Aorta (tissue), 5 donors: ENCODE data around the gene TUBGCP2. TPM values are rescaled to one million over a fixed set of nuclear protein-coding genes. Genes with fewer than 3 reads are reported as not detected.

ENCODE experiments used
- ATAC-seq: fragments of 200-7000 bp; cut with Tn5 transposase; one replicate; pipeline ENCODE4 v1.9.1; 2022; ENCODE audit warnings: moderate library complexity; ENCODE audit not compliant: low FRiP score
- DNase-seq, 2 donors: peaks; one replicate each; pipeline ENCODE4 v3.0.0-alpha.2; 2020
- H3K27ac ChIP-seq, 2 donors: one replicate each; pipeline ENCODE4 v1.5.1; 2013; ENCODE audit warnings: low read length in 2 of 2, mild to moderate bottlenecking in 2 of 2, moderate library complexity in 2 of 2, control low read depth in 1 of 2, inconsistent platforms in 1 of 2, low read depth in 1 of 2
- H3K27me3 ChIP-seq, 2 donors: one replicate each; pipeline ENCODE4 v1.6.1; 2013; ENCODE audit warnings: control low read depth in 1 of 2, low read length in 1 of 2, mild to moderate bottlenecking in 1 of 2, moderate library complexity in 1 of 2; ENCODE audit not compliant: insufficient read depth in 2 of 2, control insufficient read depth in 1 of 2
- H3K36me3 ChIP-seq, 2 donors: one replicate each; pipeline ENCODE4 v1.6.1; 2013; ENCODE audit warnings: control low read depth in 1 of 2, low read length in 1 of 2, mild to moderate bottlenecking in 1 of 2; ENCODE audit not compliant: insufficient read depth in 2 of 2, control insufficient read depth in 1 of 2
- H3K4me1 ChIP-seq, 2 donors: one replicate each; pipeline ENCODE4 v1.6.1; 2013; ENCODE audit warnings: low read length in 2 of 2, control low read depth in 1 of 2, mild to moderate bottlenecking in 1 of 2, moderate library complexity in 1 of 2; ENCODE audit not compliant: insufficient read depth in 2 of 2, control insufficient read depth in 1 of 2
- H3K4me3 ChIP-seq, 2 donors: one replicate each; pipeline ENCODE4 v1.5.1; 2013; ENCODE audit warnings: low read length in 2 of 2, control low read depth in 1 of 2, mild to moderate bottlenecking in 1 of 2
- H3K9me3 ChIP-seq: one replicate; pipeline ENCODE4 v1.6.1; 2013; ENCODE audit warnings: mild to moderate bottlenecking, low read length; ENCODE audit not compliant: control insufficient read depth
- WGBS, 2 donors: extraction: QIAGEN DNeasy Blood & Tissue Kit; methylation state at CpG; one replicate each; pipeline ENCODE4 v1.1.7; 2013; 5-methylcytosine and 5-hydroxymethylcytosine counted together
- intact Hi-C, 2 donors: fragments of 100-400 bp; cut with DNase I; formaldehyde crosslinking; loops; one replicate each; pipeline versions ENCODE4 v1.14.2 to v1.15.0; 2022
- polyA plus RNA-seq, 2 donors: library from polyadenylated mRNA; stranded (reverse); fragments of 200-250 nt; gene quantifications; one replicate each; pipeline ENCODE4 v1.2.3, GENCODE V29; 2013
- total RNA-seq, 2 donors: library from RNA; stranded (reverse); fragmentation: NEBNext Ultra II Directional; extraction: Animal tissue kit (Norgen Biotek cat#: 25700); gene quantifications; one replicate each; pipeline ENCODE4 v1.2.1, GENCODE V29; 2021
- donor health status: healthy with polysubstance abuse.
- donor health status: Bipolar disorder and iron deficiency.
- donor health status: DM: no; HTN: no; CAD: no.
- donor health status: DM: no; HTN: no; CAD: no.
- donor health status: DM: yes; HTN: yes; CAD: no.

The TUBGCP2 gene
- total and polyA plus RNA-seq, 4 donors = 11.3 to 194 (median 44.6) TPM

DNA sequence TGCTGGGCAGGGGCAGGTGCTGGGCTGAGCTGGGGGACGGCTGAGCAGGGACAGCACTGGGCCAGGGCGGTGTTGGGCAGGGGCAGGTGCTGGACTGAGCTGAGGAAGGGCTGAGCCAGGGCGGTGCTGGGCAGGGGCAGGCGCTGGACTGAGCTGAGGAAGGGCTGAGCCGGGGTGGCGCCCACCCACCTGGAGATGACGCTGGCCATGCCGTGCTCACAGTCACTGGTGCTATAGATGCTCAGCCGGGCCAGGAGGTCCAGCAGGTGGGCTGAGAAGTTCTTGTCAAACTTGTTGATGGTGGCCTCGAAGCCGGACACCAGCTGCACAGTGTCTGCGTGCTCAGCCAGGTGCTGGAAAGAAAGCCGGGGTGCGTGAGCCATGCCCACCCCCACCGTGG lies 27.6 kb downstream of the TUBGCP2 start:
- ATAC-seq (no peak), DNase-seq (no peak)
- no peak overlapping the region for H3K4me3 ChIP-seq
- no peaks in the 10 kb centered on the region for H3K4me1 ChIP-seq
- WGBS, 2 donors = 93 to 95% methylated on average over 11 to 15 of the region's 15 CpGs
- no peak overlapping the region for H3K27ac ChIP-seq
- no peaks in the 10 kb centered on the region for H3K9me3 ChIP-seq
- H3K36me3 ChIP-seq = peaks cover 6 to 21% of the 10 kb centered on the region in 2 donors
- intact Hi-C loops = no loop called here
- H3K27me3 ChIP-seq = no peaks in the 10 kb centered on the region

DNA sequence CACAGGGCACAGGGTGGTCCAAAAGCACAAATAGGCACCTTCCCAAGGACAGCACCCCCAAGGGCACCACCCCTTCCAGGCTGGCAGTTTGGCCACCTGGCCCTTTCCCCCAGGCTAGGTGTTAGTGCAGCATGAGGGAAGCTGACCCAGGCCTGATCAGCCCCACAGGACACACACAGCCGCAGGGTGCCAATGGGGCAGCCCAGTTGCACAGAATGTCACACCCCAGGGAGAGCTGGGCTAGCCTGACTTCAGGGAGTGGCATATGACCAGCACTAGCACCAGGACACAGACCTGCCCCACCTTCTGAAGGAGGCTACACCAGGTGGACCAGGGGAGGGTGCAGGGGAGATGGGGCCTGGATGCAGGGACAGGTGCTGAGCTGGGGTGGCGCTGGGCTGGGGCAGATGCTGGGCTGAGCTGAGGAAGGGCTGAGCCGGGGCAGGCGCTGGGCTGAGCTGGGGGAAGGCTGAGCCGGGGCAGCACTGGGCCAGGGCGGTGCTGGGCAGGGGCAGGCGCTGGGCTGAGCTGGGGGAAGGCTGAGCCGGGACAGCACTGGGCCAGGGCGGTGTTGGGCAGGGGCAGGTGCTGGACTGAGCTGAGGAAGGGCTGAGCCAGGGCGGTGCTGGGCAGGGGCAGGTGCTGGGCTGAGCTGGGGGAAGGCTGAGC lies 28.1 kb downstream of the TUBGCP2 start:
- H3K4me3 ChIP-seq = no peak overlapping the region
- H3K4me1 ChIP-seq = no peaks in the 10 kb centered on the region
- 88 to 95% methylated on average over 10 of the region's 10 CpGs for WGBS, 2 donors
- no peaks in the 10 kb centered on the region for H3K9me3 ChIP-seq
- no peaks in the 10 kb centered on the region for H3K27me3 ChIP-seq
- H3K27ac ChIP-seq = no peak overlapping the region
- intact Hi-C loops = no loop called here
- peaks cover 6 to 21% of the 10 kb centered on the region in 2 donors for H3K36me3 ChIP-seq
- ATAC-seq (no peak), DNase-seq (no peak)

DNA sequence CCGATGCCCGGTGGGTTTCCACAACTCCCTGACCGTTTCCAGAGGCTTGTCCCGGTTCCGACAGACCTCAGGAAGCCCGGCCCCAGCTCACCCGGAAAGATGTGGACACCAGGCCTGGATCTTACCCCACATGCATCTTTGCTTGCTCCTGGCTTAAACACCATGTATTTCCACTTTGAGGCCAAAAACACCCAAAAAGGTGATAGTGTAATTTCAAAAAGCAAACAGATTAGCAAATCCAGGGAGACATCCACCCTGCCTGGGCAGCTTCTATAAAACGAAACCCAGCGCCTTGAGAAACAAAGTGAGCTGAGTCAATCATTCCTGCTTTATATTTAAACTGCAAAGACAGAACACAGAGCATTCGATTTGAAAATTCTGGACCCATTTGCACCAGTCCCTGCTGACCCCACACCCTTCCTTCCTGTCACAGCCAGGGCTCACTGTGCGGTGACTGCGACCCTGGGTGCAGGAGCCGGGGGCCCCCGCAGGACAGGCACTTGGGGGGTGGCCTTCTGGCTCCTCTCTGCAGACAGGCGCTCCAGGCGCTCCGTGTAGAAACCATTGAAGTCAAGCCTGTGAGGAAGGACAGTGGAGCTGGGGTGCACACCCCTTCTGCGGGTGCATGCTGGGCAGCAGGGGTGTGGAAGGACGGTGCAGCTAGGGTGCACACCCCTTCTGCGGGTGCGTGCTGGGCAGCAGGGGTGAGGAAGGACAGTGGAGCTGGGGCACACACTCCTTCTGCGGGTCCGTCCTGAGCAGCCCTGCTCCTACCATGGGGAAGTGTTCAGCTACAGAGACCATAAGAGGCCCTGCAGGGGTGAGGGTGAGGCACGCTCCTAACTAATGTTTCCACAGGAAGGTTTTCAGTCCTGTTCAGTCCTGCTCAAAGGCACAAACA lies 29.1 kb downstream of the TUBGCP2 start:
- H3K4me1 ChIP-seq = no peaks in the 10 kb centered on the region
- H3K27ac ChIP-seq = no peak overlapping the region
- H3K9me3 ChIP-seq = no peaks in the 10 kb centered on the region
- 86 to 87% methylated on average over 24 of the region's 24 CpGs for WGBS, 2 donors
- no peak for ATAC-seq
- no peaks in the 10 kb centered on the region for H3K27me3 ChIP-seq
- intact Hi-C loops = no loop called here
- H3K36me3 ChIP-seq = peaks cover 6 to 12% of the 10 kb centered on the region in 2 donors
- DNase-seq = no peak
- H3K4me3 ChIP-seq = no peak overlapping the region

DNA sequence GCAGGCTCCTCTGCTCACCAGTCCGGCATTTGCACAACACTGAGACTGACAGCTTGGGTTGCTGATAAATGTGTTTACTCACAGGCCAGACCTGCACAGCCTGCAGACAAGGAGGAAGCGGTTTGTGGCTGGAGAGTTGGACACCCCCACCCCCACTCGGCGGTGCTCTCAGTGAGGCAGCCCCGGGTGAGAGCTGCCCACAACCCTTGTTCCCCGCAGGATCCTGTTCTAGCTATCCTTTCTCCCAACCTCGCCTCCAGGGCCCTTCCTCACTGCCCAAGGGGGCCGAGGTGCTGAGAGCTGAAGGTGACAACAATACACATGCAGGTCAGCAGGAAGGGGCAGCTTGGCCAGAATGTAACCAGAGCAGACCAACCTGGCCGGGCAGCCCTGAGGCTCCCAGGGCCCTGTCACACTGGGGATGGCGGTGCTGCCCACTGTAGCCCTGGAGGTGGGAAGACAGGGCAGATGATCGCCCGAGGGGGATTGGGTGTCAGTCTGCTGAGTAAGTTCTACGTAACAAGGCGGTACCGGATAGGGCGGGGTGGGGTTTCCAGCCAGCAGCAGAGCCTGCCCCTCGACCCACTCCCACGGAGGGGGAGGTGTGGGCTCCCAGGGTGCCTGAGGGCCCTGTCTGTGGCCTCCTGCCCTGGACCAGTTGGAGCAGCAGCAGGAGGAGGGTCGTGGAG lies 30.0 kb downstream of the TUBGCP2 start:
- intact Hi-C loops = no loop called here
- no peaks in the 10 kb centered on the region for H3K27me3 ChIP-seq
- WGBS, 2 donors = 76 to 77% methylated on average over 18 to 19 of the region's 19 CpGs
- no peak overlapping the region for H3K27ac ChIP-seq
- peaks cover 6 to 8% of the 10 kb centered on the region in 2 donors for H3K36me3 ChIP-seq
- ATAC-seq (peak; percentile 34), DNase-seq (peak in 1 of 2 donors; percentile 87)
- no peaks in the 10 kb centered on the region for H3K4me1 ChIP-seq
- H3K9me3 ChIP-seq = no peaks in the 10 kb centered on the region
- no peak overlapping the region for H3K4me3 ChIP-seq

DNA sequence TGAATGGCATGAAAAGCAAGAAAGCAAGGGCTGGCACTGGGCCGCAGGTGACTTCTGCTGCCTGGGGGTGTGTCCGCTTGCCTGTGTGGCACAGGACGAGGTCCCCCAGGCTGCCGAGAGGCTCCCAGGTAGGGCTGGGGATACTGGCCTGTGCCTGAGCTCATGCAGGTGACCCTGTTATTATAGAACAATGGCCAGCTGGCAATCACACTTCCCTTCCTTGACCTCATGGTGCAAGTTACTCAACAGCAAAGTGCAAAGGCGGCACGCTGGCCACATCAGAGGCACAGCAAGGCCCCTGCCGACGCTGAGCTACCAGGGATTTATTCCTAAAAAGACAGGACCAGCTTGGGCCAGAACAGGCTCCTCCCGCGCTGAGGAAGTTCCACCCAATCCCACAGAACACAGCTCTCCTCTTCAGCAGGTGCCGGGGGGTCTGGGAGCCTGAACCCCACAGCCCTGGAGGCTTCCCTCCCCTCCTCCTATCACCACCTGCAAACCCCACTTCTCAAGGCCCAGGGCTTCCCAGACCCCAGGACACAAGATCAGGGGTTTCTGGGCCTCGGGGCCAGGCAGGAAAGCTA lies 30.6 kb downstream of the TUBGCP2 start:
- DNase-seq (no peak), ATAC-seq (no peak)
- no peaks in the 10 kb centered on the region for H3K9me3 ChIP-seq
- no peak overlapping the region for H3K4me3 ChIP-seq
- no peaks in the 10 kb centered on the region for H3K4me1 ChIP-seq
- intact Hi-C loops = no loop called here
- no peak overlapping the region for H3K27ac ChIP-seq
- H3K36me3 ChIP-seq = peaks cover 4 to 6% of the 10 kb centered on the region in 2 donors
- H3K27me3 ChIP-seq = no peaks in the 10 kb centered on the region
- 79 to 83% methylated on average over 12 of the region's 12 CpGs for WGBS, 2 donors

DNA sequence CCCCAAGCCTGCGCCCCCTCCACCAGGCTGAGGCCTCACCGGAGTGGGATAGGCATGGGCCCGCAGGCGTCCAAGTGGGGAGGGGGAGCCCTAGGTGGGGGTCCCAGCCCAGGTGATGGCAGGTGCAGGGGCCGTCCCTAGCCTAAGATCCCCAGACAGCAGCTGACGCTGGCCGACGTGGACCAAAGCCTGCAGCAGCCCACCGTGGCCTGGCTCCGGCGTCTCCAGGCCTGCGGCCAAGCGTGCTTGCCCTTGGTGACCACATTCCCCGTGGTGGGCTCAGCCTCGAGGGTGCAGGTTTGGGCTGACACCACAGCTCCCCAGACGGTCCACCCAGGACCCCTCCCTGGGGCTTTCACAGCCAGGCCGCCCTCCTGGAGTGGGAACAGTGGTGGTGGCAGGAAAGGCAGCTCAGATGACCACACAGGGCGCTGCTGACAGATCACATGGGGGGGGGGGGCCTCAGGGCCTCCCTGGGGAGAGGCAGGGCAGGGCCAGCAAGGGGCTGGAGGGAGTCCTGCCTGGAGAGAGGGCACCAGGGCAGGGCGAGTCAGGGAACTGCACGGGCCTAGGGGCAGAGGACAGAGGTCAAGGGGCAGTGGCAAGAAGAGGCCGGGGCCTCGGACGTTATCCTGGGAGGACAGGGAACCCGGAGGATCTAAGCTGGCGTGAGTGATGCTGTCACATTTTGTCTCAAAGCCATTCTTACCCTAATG lies 31.2 kb downstream of the TUBGCP2 start:
- Histone ChIP-seq H3K4me3 (no peak overlapping the region), H3K36me3 (peaks cover 0 to 6% of the 10 kb centered on the region in 2 donors), H3K27me3 (no peaks in the 10 kb centered on the region), H3K4me1 (no peaks in the 10 kb centered on the region), H3K27ac (no peak overlapping the region), H3K9me3 (no peaks in the 10 kb centered on the region)
- DNase-seq = peak in 1 of 2 donors; percentile 53
- ATAC-seq = no peak
- WGBS, 2 donors = 62 to 66% methylated on average over 20 to 25 of the region's 25 CpGs
- intact Hi-C loops = no loop called here

DNA sequence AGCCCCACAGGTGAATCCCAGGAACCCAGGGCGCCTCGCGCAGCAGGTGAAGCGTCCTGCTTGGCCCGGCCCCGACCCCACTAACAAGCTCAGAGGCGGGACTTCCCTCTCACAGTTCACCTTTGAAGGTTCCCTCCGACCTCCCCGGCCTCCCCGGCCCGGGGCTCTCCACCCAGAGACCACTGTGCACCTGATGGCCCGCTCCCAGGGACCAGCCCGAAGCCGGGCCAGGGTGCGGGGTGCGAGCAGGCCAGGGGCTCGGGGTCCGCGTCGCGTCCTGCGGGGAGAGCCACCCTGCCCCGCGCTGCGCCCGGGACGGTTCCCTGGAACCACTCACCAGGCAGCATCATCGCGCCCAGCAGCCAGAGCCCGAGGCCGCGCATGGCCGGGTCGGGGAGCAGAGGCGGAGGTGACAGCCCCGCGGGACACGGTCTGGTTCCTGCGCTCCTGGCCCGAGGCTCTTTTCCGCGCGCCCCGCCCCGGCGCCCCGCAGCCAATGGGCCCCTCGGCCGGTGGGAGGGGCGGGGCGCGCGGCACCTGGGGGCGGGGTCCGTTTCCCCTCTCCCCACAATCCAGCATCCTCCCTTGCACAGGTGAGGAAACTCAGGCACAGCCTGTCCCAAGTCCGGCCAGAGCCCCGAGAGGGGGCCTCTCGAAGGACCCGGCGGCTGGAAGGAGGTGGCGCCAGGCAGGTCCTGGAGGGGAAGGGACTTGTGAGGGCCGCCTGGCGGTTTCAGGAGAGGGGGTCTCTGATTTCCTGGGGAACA lies 32.1 kb downstream of the TUBGCP2 start, which contains the start of gene ADAM8:
Gene ADAM8, minus strand, starts transcription at position 434 of the 767 bp plus-strand sequence. Its CDS starts 51 bp downstream, at position 383.
- Histone ChIP-seq H3K27me3 (no peaks in the 10 kb centered on the region), H3K27ac (no peak within 1 kb of the TSS), H3K4me3 (no peak within 1 kb of the TSS), H3K4me1 (no peaks in the 10 kb centered on the region), H3K9me3 (no peaks in the 10 kb centered on the region), H3K36me3 (peaks cover 0 to 3% of the 10 kb centered on the region in 2 donors)
- WGBS, 2 donors = 6% methylated on average over 47 to 63 of the region's 63 CpGs
- no peak for ATAC-seq
- intact Hi-C loops = no loop called here
- DNase-seq = peak in 1 of 2 donors; percentile 59
